GM19043 (cell line): Measurements from ENCODE around the gene ALG14.
"Not testable (repeated sequence)": the region's sequence is repeated elsewhere in the genome, so short reads cannot be mapped to it uniquely, and the experiment has no call there.

ENCODE experiments used
- ATAC-seq: cut with Tn5 transposase; IDR thresholded peaks from one replicate; pipeline ENCODE4 v1.9.1; 2021; ENCODE audit warnings: low read depth; ENCODE audit not compliant: unreplicated experiment

The ALG14 gene

GRCh38 chr1:95013950-95014574, 58.7 kb downstream of the ALG14 start:
- ATAC-seq = no peak

DNA sequence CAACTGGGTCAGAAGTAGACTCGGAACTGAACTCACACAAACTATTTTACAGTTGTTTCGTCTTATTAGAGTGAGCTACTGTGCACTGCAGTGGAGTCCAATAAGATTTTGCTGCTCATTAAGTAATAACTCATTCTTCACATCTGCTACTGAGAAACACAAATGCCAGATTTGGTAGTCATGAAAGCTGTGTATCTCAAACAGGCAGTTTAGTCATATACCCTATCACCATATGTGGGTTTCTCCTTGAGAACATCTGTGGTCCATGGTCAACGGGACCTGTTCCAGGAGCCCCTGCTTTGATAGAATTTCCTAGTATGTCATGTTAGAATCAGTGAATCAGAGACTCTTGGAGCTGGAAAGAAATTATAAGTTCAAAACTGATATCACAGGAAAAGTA, 60.4 kb downstream of the ALG14 start:
- no peak for ATAC-seq

DNA sequence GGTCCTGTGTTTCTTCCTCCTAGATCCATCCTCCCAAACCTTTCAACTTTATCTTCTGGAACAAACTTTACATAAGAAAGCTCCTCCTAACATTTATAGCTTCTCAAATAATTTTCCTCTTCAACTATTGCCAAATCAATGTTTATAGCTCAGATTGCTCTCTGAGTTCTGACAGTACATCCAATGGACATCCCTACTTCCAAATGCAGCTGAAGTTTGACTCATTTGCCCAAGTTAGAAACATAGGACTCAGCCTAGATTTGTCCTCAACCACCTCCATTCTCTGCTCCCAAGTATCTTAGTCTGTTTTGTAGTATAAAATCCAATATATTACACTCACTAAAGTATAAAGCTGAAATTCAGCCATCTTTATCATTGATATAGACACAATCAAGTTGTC, 62.6 kb downstream of the ALG14 start:
- no peak for ATAC-seq

- ATAC-seq = no peak
Observed at GRCh38 chr1:95007687-95008086, 65.1 kb downstream of the ALG14 start.

- no peak for ATAC-seq
Observed at GRCh38 chr1:95006681-95007080, 66.1 kb downstream of the ALG14 start.

DNA sequence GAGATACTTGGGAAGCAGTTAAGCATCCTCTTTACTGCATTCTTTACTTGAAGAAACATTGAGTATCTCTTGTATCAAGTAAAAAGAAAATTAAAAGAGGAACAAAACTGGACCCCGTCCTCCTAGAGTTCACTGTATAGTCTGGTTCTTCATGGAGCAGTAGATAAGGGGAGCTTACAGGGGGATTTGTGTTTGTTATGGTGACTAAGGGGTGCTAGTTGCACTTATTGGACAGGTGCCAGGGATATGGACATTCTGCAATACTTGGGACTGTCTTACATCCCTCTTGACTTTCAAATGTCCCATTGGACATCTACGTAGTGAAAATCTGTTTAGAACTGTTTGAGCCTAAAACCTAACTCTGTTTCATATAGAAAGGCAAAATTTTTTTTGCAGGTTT, 67.2 kb downstream of the ALG14 start:
- ATAC-seq = no peak

- no peak for ATAC-seq
Observed at GRCh38 chr1:95004013-95004412, 68.7 kb downstream of the ALG14 start.

DNA sequence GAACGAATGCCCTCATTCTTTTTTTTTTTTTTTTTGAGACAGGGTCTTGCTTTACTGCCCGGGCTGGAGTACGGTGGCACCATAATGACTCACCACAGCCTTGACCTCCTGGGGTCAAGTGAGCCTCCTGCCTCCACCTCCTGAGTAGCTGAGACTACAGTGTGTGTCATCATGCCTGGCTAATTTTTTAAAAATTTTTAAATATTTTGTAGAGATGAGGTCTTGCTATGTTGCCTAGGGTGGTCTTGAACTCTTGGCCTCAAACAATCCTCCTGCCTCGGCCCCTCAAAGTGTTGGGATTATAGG, 69.4 kb downstream of the ALG14 start:
- no peak for ATAC-seq

DNA sequence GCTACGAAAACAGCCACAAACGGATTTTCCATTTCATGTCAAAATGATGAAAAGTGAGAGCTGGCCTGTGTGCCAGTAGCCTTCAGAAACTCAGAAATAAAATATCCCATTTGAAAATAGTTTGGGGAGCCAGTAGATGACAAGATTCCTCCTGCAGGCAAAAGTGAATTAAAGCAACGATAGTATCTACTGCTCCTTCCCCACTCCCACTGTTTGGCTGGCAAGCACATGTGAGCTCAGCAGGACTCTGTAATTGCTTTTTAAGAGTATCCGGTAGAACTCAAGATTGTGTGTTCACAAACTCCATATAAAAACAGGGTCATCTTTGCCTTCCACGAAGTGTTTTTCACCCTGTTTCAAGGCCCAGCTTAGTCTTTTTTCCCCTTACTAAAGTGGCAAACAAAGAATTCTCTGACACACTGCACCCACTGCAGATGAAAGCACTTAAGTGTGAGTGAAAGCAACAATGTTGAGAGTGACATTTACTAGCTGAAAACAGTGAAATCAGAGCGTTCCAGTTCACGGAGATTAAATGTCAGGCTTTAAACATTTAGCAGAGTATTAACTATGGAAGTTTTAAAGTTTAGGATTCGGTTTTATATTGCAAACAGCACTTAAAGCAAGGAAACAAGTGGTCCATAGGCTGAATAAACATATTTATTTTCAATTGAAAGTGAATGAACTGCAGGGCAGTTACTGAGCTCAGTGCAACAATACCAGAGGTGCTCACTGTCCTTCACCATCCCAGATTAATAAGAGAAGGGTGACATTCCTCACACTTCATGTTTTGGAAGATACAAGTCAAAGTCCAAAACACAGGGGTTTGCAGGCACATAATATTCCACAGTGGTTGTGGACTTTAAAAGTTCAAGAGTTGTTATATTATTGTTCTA, 70.0 kb downstream of the ALG14 start:
- ATAC-seq = no peak

DNA sequence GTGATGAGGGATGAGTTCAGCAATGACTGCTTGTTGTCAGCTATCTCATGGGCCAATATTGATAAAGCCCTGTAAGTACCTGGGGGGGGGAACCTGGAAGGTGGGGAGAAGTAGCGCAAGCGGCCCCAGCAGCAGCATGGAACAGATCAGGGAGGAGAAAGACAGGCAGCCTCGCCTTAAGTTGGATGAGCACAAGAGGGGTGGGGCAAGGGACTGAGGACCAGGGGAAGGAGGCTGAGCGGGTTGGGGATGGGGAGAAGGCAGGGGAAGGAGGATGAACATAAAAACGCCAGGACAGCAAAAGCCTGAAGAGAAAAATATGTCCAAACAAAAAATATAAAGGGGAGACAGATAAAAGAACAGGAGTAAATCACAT, 70.6 kb downstream of the ALG14 start:
- ATAC-seq = no peak

DNA sequence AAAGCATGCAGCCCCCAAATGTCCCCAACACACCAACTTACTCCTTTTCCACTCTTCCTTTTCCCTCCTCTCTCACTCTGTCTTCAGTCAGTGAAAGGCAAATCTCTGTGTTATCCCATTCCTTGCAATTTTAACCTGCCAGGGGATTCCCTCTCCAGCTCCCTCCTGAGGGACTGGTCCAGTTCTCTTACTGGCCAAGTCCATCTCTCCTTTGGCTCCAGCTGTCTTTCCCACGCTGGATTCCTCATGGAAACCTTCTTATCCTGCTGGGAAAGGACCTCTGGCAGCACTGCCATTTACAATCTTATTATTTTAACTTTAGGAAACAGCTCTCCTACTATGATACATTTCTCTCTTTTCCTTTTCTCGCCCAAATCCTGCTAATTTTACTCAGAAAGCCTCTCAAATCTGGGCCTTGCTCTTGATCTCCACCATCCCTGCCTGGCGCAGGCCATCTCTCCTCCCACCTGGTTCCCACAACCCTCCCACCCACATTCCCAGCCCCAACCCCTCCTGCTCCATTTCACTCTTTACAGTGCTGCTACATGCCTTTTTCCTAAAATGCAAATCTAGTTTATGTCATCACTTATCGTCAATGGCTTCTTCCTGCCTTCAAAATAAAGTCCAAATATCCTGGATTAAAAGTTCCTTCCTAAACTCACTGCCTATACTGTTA, 73.2 kb downstream of the ALG14 start:
- ATAC-seq = no peak

- ATAC-seq = no peak
Observed at GRCh38 chr1:94998748-94999147, 74.0 kb downstream of the ALG14 start.

DNA sequence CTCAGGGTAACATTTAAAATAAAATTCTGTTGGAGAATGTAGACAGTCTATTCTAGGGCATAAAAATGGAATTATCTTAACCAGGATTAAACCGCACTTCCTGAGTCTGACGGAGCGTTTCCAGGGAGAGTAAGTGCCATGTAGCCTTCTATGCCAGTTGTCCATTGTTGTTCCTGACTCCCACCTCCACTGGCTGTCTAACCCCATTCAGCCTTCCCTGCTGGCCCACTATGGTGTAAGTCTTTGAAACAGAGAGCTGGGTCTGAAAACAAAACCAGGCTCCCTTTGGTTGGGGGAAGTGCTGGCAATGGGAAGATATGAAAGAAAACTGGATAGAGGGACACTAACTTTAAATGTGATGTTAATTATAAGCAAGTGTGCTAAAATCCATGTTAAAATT, 74.6 kb downstream of the ALG14 start:
- ATAC-seq = no peak

DNA sequence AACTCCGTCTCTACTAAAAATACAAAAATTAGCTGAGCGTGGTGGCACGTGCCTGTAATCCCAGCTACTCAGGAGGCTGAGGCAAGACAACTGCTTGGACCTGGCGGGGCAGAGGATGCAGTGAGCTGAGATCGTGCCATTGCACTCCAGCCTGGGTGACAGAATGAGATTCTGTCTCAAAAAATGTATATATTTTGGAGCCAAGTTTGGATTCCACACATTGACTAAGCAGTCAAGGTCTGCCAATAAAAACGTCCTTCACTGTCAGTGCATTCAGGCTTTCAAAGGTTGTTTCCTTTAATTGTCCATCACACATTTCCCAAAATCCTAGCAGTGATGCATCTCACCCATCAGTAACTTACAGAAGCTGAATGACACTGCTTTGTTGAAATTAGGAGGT, 77.2 kb downstream of the ALG14 start:
- not testable (repeated sequence) for ATAC-seq

DNA sequence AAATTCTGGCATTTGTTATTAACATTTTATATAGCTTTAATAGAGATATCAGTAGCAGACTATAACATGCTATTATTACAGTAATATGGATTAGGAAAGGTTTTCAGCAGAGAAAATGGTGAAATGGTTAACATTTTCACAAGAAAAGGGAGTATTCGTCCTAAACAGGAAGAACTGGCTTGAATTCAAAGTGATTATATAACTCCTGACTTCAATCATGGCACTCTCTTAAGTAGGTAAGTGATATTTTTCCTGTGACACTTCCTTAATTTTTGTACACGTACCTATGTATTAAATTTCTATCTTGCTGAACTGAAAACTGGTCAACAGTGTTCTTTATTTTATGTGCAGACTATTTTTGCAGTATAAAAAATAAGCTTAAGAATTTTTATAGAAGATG, 77.9 kb downstream of the ALG14 start:
- ATAC-seq = no peak

DNA sequence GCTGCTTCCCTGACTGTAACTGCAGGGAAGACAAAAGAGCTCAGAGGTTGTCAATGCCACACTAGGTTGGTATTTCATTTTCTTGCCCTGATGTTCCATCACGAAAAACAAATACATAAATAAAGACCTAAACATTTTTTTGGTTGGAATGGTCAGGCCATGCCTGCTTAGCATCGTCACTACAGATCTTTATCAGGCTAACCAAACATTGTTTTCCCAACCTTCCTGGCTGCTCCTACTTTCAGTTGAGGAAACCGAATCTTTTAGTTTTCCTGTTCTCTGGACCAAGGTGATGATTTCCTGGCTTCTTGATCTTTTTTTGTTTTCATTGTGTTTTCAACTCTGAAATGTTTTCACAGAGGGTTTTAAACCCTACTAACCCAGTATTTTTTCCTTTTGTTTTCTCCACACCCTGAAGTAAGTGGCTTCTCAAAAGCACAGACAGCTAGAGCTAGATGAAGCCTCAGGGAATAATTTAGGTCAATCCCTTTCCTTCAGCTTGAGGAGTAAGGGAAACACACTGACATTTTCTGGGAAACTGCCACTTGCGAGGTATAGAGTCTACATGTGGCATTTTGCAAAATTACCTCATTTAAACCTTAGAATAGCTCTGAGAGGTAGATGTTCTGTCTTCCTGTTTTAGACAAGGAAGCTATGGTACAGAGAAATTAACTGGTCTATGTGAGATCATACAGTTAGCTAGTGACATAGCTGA, 78.7 kb downstream of the ALG14 start:
- ATAC-seq = no peak

GRCh38 chr1:94992863-94993563, 79.7 kb downstream of the ALG14 start:
- no peak for ATAC-seq

GRCh38 chr1:94992161-94992560, 80.6 kb downstream of the ALG14 start:
- ATAC-seq = no peak

GRCh38 chr1:94989911-94990473, 82.8 kb downstream of the ALG14 start:
- no peak for ATAC-seq

DNA sequence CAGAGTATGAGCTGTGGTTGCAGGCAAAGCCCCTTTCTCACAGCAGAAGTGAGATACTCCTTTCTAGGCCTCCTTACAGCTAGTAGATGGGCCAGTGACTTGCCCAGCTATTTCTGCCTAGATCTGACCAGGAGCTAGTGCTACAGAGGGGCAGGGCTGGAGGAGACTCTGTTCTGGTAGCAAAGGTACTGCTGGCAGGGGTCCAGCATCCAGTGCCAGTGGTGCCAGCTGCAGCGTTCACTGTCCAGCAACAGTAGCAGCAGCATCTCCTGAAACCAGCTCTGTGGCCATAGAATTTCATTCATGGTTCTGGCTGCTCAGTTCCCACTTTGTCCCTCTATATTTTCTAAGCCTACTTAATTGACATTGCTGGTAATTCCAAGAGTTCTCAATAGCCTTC, 83.4 kb downstream of the ALG14 start:
- ATAC-seq = no peak
